GM20000 (cell line): ENCODE data around the gene EAF1.
"Not testable (repeated sequence)": the region's sequence is repeated elsewhere in the genome, so short reads cannot be mapped to it uniquely, and the experiment has no call there.

Experiments
- DNase-seq: peaks from one replicate; pipeline ENCODE4 v3.0.0; 2012; ENCODE audit warnings: low spot score
- TF ChIP-seq, protein P1 (sequence below): IDR thresholded peaks from 2 replicates; pipeline ENCODE4 v1.5.1; 2012; ENCODE audit warnings: mild to moderate bottlenecking, control low read depth; ENCODE audit errors: extremely low read depth, missing control alignments

EAF1 gene

DNA sequence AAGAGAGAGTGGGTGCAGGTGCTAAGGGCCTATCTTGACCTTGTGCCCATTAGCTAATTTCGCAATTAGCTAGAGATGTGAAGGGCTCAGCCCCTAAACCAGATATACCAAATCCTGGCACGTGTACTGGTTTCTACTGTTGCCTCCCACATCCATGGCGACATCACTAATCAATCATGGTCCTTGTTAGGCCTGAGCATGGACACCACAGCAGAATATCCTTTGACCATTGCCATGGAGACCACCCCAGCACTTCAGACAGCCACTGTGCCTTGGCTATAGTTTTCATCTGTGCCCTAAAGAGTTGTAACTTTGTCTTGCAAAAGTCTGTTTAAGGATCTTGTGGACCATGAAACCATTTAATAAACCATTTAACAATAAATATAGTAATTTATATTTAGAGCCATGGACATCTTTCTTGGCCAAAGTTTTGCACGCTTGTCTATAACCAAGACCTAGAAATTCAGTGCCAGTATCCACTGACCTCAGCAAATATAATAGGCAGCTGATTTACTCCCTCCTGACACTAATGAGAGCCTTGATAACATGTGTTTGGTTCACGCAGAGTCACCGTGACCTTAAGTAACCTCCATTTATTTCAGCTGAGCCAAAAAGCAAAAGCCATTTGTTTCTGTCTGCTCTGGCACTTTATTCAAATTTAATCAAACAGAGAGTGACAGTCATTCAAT is 50.7 kb downstream of the EAF1 start:
- no peak for DNase-seq
- TF ChIP-seq, protein P1, sequence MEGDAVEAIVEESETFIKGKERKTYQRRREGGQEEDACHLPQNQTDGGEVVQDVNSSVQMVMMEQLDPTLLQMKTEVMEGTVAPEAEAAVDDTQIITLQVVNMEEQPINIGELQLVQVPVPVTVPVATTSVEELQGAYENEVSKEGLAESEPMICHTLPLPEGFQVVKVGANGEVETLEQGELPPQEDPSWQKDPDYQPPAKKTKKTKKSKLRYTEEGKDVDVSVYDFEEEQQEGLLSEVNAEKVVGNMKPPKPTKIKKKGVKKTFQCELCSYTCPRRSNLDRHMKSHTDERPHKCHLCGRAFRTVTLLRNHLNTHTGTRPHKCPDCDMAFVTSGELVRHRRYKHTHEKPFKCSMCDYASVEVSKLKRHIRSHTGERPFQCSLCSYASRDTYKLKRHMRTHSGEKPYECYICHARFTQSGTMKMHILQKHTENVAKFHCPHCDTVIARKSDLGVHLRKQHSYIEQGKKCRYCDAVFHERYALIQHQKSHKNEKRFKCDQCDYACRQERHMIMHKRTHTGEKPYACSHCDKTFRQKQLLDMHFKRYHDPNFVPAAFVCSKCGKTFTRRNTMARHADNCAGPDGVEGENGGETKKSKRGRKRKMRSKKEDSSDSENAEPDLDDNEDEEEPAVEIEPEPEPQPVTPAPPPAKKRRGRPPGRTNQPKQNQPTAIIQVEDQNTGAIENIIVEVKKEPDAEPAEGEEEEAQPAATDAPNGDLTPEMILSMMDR: no peak

DNA sequence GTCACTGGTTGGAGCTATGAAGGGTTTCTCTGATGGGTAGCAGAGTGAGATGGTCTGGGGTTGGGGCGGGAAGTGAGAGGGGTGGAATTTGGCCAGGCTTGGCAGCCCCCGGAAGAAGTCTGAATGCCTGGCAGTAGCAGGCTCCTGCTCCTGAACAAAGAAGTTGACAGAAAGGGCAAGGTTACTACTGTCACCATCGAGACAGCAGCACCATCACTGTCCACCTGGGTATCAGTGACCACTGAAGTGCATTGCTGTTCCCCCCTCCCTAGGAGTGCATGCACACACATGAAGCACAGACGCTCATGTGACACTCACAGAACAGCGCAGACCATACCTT is 51.2 kb downstream of the EAF1 start:
- DNase-seq: no peak
- TF ChIP-seq, protein P1: no peak

DNA sequence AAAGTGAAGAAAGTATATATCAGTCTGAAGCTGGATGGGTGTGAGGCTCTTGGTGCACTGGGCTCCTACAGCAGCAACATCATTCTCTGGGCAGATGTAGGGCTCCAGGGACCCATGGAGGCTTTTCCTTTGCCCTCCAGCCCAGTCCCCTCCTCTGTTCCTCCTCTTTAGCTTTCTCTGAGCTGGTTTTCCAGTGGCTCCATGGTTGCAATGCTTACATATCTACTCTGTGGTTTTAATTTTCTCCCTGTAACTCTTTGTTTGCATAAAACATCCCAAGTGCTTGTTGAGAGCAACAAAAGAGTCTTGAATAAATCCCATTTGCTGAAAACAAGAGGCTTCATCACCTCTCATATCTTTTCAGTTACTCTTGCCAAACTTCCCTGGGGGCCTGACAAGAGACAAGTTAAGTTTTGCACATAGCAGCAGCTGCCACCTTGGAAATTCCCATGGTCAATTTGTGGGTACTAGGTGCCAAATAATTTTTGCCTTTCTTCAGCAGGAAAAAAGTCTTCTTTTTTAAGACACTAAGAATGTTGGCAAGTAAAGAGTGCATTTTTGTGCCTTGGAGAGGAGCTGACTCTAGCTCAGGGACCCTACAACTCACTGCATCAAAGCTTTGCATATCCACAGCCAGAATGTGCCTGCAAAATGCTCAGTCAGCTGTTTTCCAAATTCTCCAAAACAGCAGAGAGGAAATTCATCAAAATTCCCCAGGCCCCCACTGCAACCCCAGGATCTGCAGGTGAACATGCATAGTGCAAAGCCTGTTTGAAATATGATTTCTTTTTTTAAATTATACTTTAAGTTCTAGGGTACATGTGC is 52.2 kb downstream of the EAF1 start:
- TF ChIP-seq, protein P1: no peak
- no peak for DNase-seq

DNA sequence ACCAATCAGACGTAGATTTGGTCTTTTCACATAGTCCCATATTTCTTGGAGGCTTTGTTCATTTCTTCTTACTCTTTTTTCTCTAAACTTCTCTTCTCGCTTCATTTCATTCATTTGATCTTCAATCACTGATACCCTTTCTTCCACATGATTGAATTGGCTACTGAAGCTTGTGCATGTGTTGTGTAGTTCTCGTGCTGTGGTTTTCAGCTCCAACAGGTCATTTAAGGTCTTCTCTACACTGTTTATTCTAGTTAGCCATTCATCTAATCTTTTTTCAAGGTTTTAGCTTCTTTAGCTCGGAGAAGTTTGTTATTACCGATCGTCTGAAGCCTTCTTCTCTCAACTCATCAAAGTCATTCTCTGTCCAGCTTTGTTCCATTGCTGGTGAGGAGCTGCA is 57.2 kb downstream of the EAF1 start:
- not testable (repeated sequence) for DNase-seq

DNA sequence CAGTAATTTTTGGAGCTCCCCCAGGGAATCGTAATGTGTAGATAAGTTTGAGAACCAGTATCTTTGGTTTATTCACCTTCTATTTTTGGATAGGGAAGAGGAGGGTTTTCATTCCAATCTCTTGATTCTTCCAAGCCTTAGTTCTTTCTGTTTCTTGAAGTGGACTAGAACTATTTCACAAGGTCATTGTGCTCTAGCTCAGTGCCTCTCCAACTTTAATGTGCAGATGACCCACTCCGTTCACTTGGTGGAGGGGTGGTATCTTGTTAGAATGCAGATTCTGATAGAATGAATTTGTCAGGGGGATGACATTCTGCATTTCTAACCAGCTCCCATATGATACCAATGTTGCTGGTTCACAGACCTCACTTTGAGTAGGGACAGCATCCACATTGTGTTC is 58.6 kb downstream of the EAF1 start:
- TF ChIP-seq, protein P1: no peak

DNA sequence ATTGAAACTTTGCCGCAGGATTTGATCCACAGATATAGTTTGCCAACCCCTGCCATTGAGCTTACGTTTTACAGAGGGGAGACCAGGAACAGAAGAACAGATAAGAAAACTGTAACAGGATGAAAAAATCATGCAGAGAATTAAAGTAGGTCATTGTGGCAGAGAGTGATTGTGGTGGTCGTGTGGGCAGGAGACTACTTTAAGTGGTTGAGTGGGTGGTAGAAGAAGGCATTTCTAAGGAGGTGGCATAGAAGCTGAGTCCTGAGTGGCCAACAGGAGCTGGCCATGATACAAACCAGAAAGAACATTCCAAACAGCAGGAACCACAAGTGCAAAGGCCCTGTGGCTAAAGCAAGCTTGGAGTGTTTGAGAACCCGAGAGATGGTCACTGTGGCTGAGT is 59.6 kb downstream of the EAF1 start:
- TF ChIP-seq, protein P1: no peak
- DNase-seq: no peak

More for the DNA sequence above, 58.6 kb downstream of the EAF1 start:
- no peak for DNase-seq

DNA sequence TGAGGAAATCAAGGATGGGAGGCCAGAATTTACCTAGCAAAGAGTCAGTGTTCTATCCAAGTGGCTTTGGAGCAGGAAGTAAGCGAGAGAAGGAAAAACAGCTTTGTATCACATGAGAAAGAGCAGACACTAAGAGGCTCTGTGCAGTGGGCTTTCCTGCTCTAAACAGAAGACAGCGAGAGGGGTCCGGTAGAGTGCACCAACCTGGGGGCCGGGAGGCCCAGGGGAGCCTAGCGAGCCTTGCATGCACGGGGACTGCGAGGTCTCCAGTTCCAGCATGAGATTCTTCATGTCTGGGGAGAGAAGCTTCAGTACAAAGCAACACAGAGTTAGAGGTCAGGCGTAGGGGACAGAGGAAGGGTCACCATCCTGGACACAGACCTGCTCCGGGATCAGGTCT is 60.6 kb downstream of the EAF1 start:
- TF ChIP-seq, protein P1: no peak
- DNase-seq: no peak
